HG02870 (cell line): ENCODE results near the gene TXNL4B.

Source experiments
- ATAC-seq: cut with Tn5 transposase; IDR thresholded peaks from one replicate; pipeline ENCODE4 v1.9.1; 2021; ENCODE audit warnings: mild to moderate bottlenecking, moderate library complexity; ENCODE audit not compliant: unreplicated experiment

Gene TXNL4B

DNA sequence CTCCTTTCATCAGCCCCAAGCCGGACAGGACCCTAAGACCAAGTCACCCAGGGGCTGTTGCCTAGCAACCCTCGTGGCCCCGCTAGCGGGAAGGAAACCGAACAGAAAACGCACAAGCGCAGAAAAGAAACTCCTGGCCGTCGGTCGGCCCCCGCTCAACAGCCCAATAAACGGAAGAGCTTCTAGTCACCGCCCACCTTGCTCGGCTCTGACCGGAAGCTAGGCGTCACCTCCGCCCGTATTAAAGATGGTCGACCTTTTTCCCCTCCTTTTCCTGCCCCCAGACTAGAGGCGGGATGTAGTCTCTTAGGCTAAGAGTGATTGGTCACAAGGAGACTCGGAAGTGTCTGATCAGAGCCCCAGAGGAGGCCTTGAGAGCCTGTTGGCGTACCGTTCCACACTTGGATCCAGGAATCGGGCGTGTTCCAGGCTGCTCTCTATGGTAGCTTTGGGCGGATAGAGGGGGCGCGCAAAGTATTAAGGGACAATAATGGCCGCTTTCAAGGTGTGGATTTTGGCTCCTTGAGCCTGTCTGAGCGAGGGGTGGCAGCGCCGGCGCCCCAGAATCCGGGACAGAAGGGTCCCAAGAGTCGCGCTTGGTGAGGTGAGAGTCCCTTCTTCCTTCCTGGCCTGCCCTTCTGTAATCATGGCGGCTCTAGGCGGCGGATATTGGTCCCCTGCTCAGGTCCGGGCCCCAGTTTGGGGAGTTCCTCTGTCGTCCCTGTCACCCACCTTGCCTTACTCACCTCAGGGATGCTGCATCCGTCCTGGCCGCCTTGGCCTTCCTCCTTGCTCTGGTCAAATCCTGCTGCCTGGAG is at the start of gene TXNL4B, which contains the start of gene DHX38:
TSS of gene TXNL4B (minus strand) at position 173 of the 818 bp plus-strand sequence. CDS start 2,871 bp downstream, outside the sequence.
TSS of gene DHX38 (plus strand) at position 400 of the 818 bp plus-strand sequence. CDS start 2,311 bp downstream, outside the sequence.
- ATAC-seq = peak; percentile 98

DNA sequence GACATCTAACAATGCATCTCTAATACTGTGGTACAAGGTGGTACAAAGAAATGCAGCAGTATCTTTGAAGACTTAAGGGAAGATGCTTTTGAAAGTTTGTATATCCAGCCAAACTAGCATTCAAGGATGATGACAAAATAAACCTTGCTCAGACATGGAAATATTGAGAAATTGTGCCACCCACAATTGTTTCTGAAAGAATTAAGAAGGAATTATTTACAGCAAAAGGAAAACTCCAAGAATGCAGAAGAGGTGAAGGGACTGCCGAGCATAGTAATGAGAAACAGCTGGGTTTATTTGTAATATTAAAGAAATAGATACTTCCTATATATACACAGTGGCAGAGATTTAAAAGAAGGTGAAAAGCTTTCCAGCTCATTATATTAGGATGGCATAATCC is 49.1 kb upstream of the TXNL4B start:
- ATAC-seq = no peak

DNA sequence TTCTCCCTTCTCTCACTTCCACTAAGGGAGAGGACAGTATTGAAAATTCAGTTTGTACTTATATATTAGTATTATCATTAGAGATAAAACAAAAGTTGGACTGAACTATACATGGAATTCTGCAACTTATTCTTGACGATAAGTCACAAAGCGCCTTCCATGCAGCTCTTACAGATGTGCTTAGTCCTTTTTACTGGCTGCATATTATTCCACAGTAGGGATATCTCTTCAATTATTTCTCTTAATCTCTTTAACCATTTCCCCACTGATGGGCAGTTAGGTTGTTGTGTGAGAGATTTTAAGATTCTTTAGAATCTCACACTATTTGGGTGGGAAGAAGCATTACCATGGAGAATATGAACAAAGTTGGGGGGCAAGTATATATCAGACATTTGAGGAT is 46.5 kb upstream of the TXNL4B start:
- no peak for ATAC-seq

DNA sequence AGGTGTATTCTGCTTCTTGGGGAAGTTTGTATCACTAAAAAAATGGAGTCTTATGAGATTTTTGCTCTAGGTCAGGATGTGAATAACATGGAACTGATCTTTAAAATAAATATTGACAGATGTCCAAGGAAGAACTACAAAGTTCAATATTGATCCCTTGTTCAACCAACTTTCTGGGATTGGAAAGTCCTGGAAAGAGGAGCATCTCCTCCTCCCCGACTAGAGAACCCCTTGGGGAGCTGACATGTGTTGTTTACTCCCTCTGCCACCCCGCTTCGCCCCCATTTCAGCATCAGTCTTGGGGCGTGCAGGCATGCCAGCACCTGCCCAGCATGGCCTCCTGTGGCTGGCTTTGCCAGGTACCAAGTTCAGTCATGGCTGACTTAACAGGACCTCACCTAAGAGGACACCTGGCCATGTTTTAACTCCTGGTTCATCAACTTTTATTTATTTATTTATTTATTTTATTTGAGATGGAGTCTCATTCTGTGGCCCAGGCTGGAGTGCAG is 44.7 kb upstream of the TXNL4B start:
- no peak for ATAC-seq

DNA sequence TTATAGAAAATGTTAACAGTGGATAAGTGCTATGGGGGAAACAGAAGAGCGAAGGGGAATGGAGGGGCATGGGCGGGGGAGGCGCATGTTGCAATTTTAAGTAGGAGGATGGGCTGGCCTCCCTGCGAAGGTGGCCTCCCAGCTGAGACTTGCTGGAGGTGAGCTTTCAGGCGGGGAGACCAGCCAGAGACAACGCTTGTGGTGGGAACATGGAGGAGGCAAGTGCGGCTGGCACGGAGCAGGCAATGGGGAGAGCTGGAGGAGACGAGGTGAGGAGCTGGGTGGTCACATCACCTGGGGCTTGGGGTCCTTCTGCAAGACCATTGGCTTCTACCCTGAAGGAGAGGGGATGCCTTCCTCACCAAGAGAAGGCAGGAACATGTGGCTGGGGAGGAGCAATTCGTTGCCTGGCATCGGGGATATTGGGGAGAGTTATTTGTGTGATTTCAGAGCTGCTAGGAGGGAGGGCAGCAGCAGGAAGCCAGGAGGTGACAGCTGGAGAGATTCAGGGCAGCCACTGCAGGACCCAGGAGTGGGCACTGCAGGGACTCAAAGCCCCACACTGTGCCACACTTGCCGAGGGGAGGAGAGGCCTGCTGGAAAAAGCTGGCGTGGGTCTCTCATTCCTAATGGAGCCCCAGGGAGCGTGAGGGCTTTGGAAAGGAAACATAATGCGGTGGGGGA is 44.1 kb upstream of the TXNL4B start:
- no peak for ATAC-seq

DNA sequence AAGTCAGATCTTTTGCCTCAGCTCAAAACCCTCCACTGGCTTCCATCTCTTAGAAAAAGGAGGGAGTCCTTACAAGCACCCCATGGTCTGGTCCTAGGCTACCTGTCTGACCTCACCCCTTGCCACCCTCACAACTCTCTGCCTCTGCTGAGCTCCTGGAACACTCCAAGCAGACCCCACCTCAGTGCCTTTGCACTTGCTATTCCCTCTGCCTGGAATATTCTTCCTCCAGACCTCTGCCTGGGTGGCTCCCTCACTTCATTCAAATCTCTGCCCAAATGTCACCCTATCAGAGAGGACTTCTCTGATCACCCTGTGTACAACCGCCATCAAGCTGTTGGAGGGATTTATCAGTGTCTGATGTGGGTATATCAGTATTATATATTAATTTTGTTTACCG is 41.1 kb upstream of the TXNL4B start:
- ATAC-seq = no peak

DNA sequence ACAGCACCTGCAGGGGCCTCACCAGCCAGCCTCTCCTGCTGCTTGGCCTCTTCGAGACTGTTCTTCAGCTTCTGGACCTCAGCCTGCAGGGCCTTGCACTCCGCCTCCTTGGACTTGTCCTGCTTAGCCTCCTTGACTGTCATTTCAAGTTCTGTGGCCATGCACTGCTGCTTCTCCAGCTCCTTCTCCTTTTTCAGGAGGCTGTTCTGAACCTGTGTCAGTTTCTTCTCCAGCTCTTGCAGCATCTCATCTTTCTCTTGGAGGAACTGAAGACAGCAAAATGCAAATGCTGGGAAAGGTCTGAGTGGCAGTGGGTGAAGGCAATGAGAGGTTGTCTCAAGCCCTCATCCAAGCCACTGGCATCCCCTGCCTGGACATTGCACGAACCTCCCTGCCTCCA is 39.3 kb upstream of the TXNL4B start:
- ATAC-seq = no peak

DNA sequence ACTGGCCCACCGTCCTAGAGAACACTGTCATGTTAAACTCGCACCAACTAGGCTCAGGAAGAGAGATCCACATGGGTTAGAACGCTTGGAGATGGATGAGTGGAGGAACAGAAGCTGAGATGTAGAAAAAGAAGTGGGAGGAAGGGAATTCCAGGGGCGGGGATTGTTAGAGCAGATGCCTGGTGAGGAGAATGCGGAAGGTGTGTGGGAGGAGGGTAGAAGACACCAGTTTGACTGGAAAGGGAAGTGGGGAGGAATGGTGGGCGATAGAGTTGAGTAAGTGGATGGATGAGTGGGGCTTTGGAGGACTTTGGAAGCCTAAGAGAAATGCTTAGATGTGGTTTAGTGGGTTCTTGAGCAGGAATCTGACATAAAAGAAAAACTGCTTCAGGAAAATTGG is 37.6 kb upstream of the TXNL4B start:
- ATAC-seq = no peak

DNA sequence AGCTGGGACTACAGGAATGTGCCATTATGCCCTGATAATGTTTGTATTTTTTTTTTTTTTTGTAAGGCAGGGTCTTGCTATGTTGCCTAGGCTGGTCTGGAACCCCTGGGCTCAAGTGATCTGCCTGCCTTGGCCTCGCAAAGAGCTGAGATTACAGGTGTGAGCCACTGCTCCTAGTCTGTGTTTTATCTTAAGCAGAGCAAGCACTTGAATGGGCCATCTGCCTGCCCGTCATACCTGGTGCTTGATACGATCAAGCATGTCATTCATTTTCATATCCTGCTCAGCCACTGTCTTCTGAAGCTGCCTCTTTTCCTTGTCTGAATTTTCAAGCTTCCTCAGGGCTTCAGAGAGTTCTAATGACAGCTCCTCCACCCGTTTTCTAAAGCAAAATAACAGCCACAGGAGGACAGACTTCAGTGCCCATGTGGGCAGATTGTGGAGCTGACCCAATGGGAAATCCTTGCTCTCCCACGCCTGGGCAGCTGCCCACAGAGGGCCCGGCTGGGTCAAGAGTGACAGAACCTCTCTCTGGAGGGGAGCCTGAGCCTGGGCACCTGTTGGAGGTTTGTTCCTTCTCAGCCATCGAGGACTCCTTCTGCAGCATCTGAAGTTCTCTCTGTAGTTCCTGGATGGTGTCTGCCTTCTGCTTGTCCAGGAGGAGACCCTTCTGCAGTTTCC is 36.7 kb upstream of the TXNL4B start:
- ATAC-seq = no peak

DNA sequence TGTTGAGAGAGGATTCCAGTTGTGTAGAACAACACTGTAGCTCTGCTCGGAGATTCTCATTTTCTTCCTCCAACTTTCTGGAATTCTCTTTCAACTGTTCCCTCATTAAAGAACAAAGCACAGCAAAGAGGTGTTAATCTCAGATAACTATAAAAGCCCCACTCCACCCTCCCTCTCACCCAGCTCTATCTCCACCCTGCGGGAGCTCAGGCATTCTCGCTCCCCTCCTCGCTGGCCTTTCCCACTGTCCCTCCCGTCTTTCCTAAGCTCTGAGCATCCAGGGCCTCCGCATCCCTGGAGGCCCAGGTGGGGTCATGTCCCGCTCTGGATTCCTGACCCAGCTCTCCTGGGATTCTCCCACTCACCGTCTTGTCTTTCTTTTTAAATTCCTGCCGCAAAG is 35.3 kb upstream of the TXNL4B start:
- no peak for ATAC-seq

DNA sequence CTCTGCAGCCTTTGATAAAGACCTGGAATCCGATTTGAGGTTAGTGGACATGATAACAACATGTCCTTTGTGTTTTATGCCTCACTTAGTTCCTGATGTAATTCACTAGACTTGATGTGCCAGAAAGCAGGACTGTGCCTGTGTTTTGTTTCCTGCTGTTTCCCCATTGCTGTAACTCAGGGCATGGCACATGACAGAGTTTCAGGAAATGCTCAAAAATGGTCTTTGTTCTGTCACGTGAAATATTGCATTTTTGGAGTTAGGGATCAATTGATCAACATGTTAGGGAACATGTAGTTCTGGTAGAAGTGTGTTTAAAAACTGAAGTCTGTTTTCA is 33.0 kb upstream of the TXNL4B start:
- ATAC-seq = no peak

DNA sequence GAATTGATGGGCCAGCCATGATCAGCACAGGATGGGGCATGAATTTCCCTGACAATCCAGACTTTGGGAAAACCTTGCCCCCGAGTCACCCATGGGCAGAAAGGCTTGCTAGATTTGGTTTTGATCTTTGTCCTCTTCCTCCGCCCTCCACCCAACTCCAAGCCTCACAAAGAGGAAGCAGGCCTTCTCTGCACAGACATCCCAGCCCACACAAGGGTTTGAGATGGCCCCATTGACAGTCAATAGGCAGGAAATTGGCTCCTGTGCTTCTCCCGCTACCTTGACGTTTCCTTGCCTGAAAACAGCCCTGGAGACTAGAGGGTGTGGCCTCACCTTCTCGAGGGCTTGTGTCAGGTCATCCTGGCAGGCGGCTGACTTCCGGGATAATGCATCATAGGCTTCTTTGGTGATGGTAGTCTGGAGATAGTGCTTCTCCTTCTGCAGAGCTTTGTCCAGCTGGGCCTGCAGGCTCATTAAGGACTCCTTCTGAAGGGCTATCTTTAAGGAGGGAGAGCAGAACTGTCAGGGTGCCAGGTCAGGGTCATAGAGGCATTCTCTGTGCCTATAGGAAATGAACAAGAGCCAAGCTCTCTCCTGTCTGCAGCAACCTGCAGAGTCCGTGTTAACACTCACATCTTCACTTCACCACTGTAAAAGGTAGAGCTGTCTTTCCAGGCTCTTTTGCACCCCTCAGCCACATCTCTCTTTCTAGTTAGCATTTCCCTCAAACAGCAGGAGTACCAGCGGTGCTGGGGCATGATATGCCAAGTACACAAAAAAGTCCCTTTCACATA is 32.4 kb upstream of the TXNL4B start:
- ATAC-seq = no peak

DNA sequence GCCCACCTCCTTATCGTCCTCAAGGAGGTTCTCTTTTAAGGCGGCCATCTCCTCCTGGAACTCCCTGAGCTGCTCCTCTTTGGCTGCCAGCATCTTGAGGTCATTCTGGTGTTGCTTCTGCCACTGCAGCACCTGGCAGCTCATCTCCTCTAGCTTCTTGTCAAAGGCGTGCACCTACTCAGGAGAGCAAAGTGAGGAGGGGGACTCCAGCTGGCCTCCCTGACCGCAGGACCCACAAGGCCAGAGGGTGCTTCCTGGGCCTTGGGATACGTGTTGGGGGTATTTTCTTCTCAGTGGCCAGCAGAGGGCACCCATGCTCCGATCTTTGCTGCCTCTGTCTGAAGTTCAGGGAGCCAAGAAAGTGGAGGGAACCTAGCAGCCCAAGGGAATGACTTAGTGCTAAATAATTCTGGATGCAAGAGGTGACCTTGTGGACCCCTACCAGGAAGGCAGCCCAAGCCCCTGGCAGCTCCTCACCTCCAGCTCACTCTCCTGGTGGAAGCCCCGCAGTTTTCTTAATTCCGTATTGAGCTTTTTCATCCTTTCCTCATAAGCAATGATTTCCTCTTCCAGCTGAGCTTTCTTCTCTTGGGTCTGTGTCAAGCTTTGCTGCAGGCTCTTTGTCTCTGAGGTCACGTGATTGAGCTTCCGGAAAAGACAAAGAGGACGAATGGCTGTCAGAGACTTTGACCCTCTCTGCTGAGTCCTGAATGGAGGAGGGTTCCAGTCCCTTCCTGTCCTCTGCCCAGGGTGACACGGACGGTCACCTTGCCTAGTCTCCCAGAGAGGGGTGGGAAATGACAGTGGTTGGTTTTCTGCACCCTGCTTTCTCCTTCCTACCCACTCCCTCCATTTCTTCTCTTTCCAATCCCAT is 31.6 kb upstream of the TXNL4B start:
- ATAC-seq = no peak

DNA sequence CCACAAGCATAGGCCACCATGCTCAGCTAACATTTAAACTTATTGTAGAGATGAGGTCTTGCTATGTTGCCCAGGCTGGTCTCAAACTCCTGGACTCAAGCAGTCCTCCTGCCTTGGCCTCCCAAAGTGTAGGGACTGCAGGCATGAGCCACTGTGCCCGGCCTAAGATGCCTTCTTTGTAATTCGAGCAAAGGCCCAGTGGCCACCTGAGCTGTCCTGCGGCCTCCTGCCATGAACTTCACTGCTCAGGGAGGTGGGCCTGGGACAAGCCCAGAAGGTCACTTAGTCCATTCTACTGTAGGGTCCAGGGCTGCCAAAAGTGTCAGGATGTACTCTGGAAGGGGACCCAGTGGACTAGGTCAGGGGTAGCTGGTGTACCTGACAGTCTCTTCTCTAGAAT is 30.7 kb upstream of the TXNL4B start:
- ATAC-seq = no peak

DNA sequence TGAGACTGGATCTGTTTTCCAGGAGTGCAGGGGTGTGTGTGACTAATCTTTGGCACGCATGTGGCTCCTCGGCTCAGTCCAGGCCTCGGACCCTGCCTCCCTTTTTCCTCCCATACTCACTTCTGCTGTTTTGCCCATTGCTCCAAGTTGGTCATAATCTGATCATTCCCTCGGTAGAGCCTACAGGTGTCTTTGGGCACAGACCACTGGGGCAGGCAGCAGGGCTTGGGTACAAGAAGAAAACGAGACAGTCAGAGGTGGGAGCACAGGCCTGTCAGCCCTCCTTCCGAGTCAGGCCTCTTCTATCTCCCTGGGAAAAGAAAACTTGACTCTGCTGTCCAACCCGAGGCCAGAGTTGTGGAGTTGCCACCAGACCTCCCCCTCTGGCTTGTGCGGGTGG is 30.0 kb upstream of the TXNL4B start:
- ATAC-seq = no peak

DNA sequence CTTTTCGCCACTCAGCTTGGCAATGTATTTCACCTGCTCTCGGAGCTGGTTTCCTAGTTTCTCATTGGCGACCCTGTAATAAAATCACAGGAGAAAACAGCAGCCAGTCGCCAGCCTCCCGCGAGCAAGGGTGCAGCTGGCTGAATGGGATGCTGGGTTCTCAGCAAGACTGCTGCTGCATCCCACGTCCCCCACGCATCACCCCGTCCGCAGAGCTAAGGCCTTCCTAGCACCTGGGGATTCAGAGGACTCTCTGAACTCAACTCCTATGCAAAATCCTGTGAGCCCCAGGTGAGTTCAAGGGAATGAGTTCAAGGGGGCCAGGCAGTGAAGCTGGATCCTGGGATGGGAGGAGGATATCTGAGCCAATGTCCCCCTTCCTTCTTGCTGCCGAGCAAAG is 29.5 kb upstream of the TXNL4B start:
- ATAC-seq = no peak

DNA sequence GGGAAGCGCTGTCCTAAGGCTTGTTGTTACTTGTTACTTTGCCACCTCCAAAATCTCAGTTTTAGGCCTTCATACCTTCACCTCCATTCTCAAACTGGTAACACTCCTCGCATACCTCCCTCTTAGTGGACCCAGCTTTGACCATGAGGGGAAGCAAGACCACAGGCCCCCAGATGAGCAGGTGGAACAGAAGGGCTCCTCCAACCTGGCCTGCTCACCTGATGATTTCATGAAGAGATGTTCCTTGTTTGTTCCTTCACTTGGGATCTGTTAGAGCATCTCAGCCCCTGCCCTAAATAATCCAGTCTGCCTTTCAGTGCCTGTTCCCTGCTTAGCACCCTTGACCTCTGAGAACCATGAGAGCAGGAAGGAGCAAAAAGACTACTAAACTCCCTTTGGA is 28.9 kb upstream of the TXNL4B start:
- ATAC-seq = no peak

DNA sequence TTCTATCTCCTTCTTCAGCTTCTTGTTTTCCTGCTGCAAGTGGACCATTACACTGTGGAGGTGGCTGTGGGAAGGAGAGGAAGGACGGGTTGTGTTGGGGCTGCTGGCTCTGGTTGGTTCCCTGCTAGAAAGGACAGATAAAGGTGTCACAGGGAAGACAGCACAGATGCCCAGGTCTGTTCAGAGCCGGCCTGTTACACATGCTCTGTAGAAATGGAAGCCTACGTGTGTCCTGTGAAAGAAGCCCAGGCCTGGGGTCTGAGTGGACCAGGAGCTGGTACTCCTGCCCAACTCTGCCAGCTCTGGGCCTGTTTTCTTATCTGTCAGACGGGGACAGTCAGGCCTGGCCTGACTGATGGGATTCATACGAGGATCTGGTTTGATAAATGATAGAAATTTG is 26.6 kb upstream of the TXNL4B start:
- ATAC-seq = no peak

DNA sequence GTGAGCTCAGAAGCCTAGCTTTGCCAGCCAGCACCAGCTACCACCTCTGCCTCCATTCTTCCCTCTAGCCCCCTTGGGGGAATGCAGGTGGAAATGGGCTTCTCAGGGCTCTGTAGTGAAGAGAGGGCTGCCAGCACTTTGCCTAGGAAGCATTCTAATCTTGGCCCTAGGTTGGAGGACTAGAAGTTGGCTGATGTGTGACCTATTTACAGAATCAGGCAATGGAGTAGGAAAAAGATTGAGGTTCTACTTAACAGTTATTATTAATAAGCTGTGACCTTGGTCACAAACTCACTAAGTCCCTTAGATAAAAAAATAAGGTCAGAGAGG is 20.2 kb upstream of the TXNL4B start:
- ATAC-seq = no peak
